SK-N-SH (cell line): Measurements from ENCODE around the gene AMDHD1. TPM values are rescaled to one million over a fixed set of nuclear protein-coding genes. Genes with fewer than 3 reads are reported as not detected.

ENCODE experiments used
- CTCF ChIA-PET: fragments of 300-600, 350-600 bp; formaldehyde crosslinking; extraction: SDS; loops from one replicate; lab custom pipeline; 2021; lab: Yijun Ruan, JAX
- POLR2A ChIA-PET: fragments of 350-600 bp; sonication (Branson Sonifier 250); formaldehyde crosslinking; extraction: SDS; loops from one replicate; lab custom pipeline; 2020; ENCODE audit warnings: antibody characterized with exemption, inconsistent platforms; lab: Yijun Ruan, JAX
- DNase-seq: peaks from one replicate; pipeline ENCODE4 v3.0.0; 2012
- H2AFZ ChIP-seq: fragments of 200-600 bp; sonication (generic); 2 replicates; pipeline ENCODE4 v1.8.1; 2016; ENCODE audit warnings: antibody characterized with exemption, mild to moderate bottlenecking, low read depth
- H3F3A ChIP-seq: fragments of 200-600 bp; sonication (generic); replicated peaks from 2 replicates; pipeline ENCODE3; 2016; ENCODE audit warnings: antibody characterized with exemption, mild to moderate bottlenecking; ENCODE audit not compliant: insufficient read depth
- H3K27ac ChIP-seq, 2 experiments: fragments of 200-500 bp in 1 of 2; fragments of 200-600 bp in 1 of 2; sonication (Bioruptor generic) in 1 of 2; sonication (generic), shearing (Covaris generic) in 1 of 2; 2 replicates each; pipeline versions ENCODE4 v1.5.1 to v1.6.1; 2014 to 2016; ENCODE audit warnings: low read depth in 2 of 2, inconsistent platforms in 1 of 2, low read length in 1 of 2, mild to moderate bottlenecking in 1 of 2, mixed read lengths in 1 of 2
- H3K27me3 ChIP-seq: fragments of 200-600 bp; sonication (generic), shearing (Covaris generic); 2 replicates; pipeline ENCODE4 v1.6.1; 2016; ENCODE audit warnings: mixed run types; ENCODE audit not compliant: insufficient read depth
- H3K36me3 ChIP-seq, 2 experiments: fragments of 200-500 bp in 1 of 2; fragments of 200-600 bp in 1 of 2; sonication (Bioruptor generic) in 1 of 2; sonication (generic) in 1 of 2; replicated peaks in 1 of 2; 2 replicates each; pipeline versions ENCODE3 to v1.5.1; 2014 to 2016; ENCODE audit warnings: low read length in 1 of 2, mild to moderate bottlenecking in 1 of 2; ENCODE audit not compliant: insufficient read depth in 2 of 2, control insufficient read depth in 1 of 2
- H3K4me1 ChIP-seq, 2 experiments: fragments of 200-500 bp in 1 of 2; fragments of 200-600 bp in 1 of 2; sonication (Bioruptor generic) in 1 of 2; sonication (generic), shearing (Covaris generic) in 1 of 2; 2 replicates each; pipeline versions ENCODE4 v1.5.1 to v1.6.1; 2014 to 2016; ENCODE audit warnings: low read depth in 1 of 2, low read length in 1 of 2, mixed run types in 1 of 2; ENCODE audit not compliant: insufficient read depth in 2 of 2, control insufficient read depth in 1 of 2
- H3K4me2 ChIP-seq: fragments of 200-600 bp; sonication (generic), shearing (Covaris generic); 2 replicates; pipeline ENCODE4 v1.6.1; 2017; ENCODE audit warnings: mixed run types
- H3K4me3 ChIP-seq, 2 experiments: fragments of 200-500 bp in 1 of 2; fragments of 200-600 bp in 1 of 2; sonication (Bioruptor generic) in 1 of 2; sonication (generic), shearing (Covaris generic) in 1 of 2; 2 replicates each; pipeline versions ENCODE4 v1.5.1 to v1.8.1; 2014 to 2016; ENCODE audit warnings: low read depth in 2 of 2, inconsistent platforms in 1 of 2, low read length in 1 of 2, mild to moderate bottlenecking in 1 of 2, mixed read lengths in 1 of 2, moderate library complexity in 1 of 2
- H3K79me2 ChIP-seq: fragments of 200-600 bp; sonication (generic); 2 replicates; pipeline ENCODE4 v1.8.1; 2017; ENCODE audit warnings: mild to moderate bottlenecking; ENCODE audit not compliant: insufficient read depth
- H3K9ac ChIP-seq: fragments of 200-600 bp; sonication (generic); 2 replicates; pipeline ENCODE4 v1.6.1; 2017; ENCODE audit warnings: mixed run types
- H3K9me2 ChIP-seq: fragments of 200-600 bp; sonication (generic); 2 replicates; pipeline ENCODE4 v1.6.1; 2017; ENCODE audit warnings: mixed run types
- H3K9me3 ChIP-seq: fragments of 200-600 bp; sonication (generic); 2 replicates; pipeline ENCODE4 v1.6.1; 2017; ENCODE audit warnings: mixed run types, mild to moderate bottlenecking, moderate library complexity
- H4K20me1 ChIP-seq: fragments of 200-600 bp; sonication (generic); 2 replicates; pipeline ENCODE4 v1.6.1; 2017; ENCODE audit warnings: mild to moderate bottlenecking, mixed run types; ENCODE audit not compliant: insufficient read depth
- EP300 ChIP-seq, 2 experiments: IDR thresholded peaks; 2 replicates each; pipeline versions ENCODE4 v1.4.0 to v1.6.1; 2012; ENCODE audit warnings: borderline replicate concordance in 1 of 2, low read depth in 1 of 2, low read length in 1 of 2
- EZH2phosphoT487 ChIP-seq: fragments of 200-600 bp; sonication (generic); IDR thresholded peaks from 2 replicates; pipeline ENCODE4 v1.6.1; 2017; ENCODE audit warnings: low read depth, mixed run types, mild to moderate bottlenecking, antibody characterized with exemption, moderate library complexity, borderline replicate concordance
- FOSL2 ChIP-seq: IDR thresholded peaks from 2 replicates; pipeline ENCODE4 v1.4.0; 2012; ENCODE audit warnings: low read depth, mild to moderate bottlenecking, moderate library complexity, borderline replicate concordance
- FOXJ3 ChIP-seq: sonication (generic); formaldehyde crosslinking; IDR thresholded peaks from 2 replicates; pipeline ENCODE4 v1.5.1; 2020; ENCODE audit warnings: mild to moderate bottlenecking, missing genetic modification reagents
- FOXM1 ChIP-seq: IDR thresholded peaks from 2 replicates; pipeline ENCODE4 v1.4.0; 2012; ENCODE audit warnings: low read depth, mild to moderate bottlenecking
- GATA2 ChIP-seq: sonication (generic); formaldehyde crosslinking; IDR thresholded peaks from 2 replicates; pipeline ENCODE4 v1.5.0; 2020; ENCODE audit warnings: mild to moderate bottlenecking, missing genetic modification reagents
- MAX ChIP-seq: IDR thresholded peaks from 2 replicates; pipeline ENCODE4 v1.4.0; 2012; ENCODE audit warnings: low read depth
- NFIC ChIP-seq: IDR thresholded peaks from 2 replicates; pipeline ENCODE4 v1.4.0; 2012; ENCODE audit warnings: borderline replicate concordance
- POLR2AphosphoS5 ChIP-seq: IDR thresholded peaks from 2 replicates; pipeline ENCODE4 v1.6.1; 2012; ENCODE audit warnings: low read depth, low read length
- RAD21 ChIP-seq: IDR thresholded peaks from 2 replicates; pipeline ENCODE4 v1.6.1; 2012; ENCODE audit warnings: mild to moderate bottlenecking, low read length
- RCOR1 ChIP-seq: fragments of 150-350 bp; IDR thresholded peaks from 2 replicates; pipeline ENCODE4 v1.6.1; 2017; ENCODE audit warnings: antibody characterized with exemption, low read length
- SIN3A ChIP-seq: IDR thresholded peaks from 2 replicates; pipeline ENCODE4 v1.6.1; 2012; ENCODE audit warnings: low read depth, mild to moderate bottlenecking, low read length, moderate library complexity, borderline replicate concordance
- SMC3 ChIP-seq: IDR thresholded peaks from 2 replicates; pipeline ENCODE4 v1.6.1; 2012; ENCODE audit warnings: low read depth, low read length, improper control_type of control experiment
- TEAD4 ChIP-seq: IDR thresholded peaks from 2 replicates; pipeline ENCODE4 v1.4.0; 2012; ENCODE audit warnings: mild to moderate bottlenecking, borderline replicate concordance; ENCODE audit not compliant: insufficient read depth
- WGBS: methylation state at CpG from one replicate; pipeline ENCODE4 v1.1.6; 2017; ENCODE audit warnings: low lambda C conversion rate; 5-methylcytosine and 5-hydroxymethylcytosine counted together
- polyA plus RNA-seq, 3 experiments: library from polyadenylated mRNA; depleted of rRNA; stranded (reverse); fragments of >200 nt; gene quantifications; 2 replicates each; pipeline ENCODE4 v1.2.3, GENCODE V29; 2012
- TF ChIP-seq, protein P1 (sequence below): fragments of 200-600 bp; sonication (generic); IDR thresholded peaks from 2 replicates; pipeline ENCODE4 v1.6.1; 2017; ENCODE audit warnings: antibody characterized with exemption, mild to moderate bottlenecking, moderate library complexity

AMDHD1 gene
- polyA plus RNA-seq, 1 of the 3 experiments (the other 2 are of a cell fraction), result 0.07 TPM

- CTCF ChIA-PET, result interaction anchor here (1.0 to 10.3 kb wide), 7 partner anchors 19 to 54 kb away, joined by 3 to 105 read pairs (median 4); partner anchors contain the start of genes AMDHD1 and CCDC38
- POLR2A ChIA-PET, result no interaction called here
- WGBS, result 52% methylated on average over 2 of the region's 2 CpGs
- H3K4me2 ChIP-seq, result no peak overlapping the region
- no peaks in the 10 kb centered on the region for H4K20me1 ChIP-seq
- no peak overlapping the region for H2AFZ ChIP-seq
- H3K9me2 ChIP-seq, result no peaks in the 10 kb centered on the region
- no peaks in the 10 kb centered on the region for H3K36me3 ChIP-seq
- TF ChIP-seq NFIC, result no peak
- TF ChIP-seq FOXM1, result no peak
- TF ChIP-seq, protein P1, sequence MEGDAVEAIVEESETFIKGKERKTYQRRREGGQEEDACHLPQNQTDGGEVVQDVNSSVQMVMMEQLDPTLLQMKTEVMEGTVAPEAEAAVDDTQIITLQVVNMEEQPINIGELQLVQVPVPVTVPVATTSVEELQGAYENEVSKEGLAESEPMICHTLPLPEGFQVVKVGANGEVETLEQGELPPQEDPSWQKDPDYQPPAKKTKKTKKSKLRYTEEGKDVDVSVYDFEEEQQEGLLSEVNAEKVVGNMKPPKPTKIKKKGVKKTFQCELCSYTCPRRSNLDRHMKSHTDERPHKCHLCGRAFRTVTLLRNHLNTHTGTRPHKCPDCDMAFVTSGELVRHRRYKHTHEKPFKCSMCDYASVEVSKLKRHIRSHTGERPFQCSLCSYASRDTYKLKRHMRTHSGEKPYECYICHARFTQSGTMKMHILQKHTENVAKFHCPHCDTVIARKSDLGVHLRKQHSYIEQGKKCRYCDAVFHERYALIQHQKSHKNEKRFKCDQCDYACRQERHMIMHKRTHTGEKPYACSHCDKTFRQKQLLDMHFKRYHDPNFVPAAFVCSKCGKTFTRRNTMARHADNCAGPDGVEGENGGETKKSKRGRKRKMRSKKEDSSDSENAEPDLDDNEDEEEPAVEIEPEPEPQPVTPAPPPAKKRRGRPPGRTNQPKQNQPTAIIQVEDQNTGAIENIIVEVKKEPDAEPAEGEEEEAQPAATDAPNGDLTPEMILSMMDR, result no peak
- TF ChIP-seq RAD21, result peak; percentile 43
- TF ChIP-seq POLR2AphosphoS5, result no peak
- 0 out of 2 replicates have a peak, but pooled peaks have one; percentile 6 for TF ChIP-seq SMC3
- TF ChIP-seq EZH2phosphoT487, result no peak
- TF ChIP-seq SIN3A, result no peak
- no peak for TF ChIP-seq EP300 (IDR thresholded peaks at IDR 0.05; ENCODE audit: borderline replicate concordance in 1 of 2, low read depth in 1 of 2, low read length in 1 of 2)
- H3K79me2 ChIP-seq, result no peaks in the 10 kb centered on the region
- H3K9ac ChIP-seq, result no peak overlapping the region
- no peaks in the 10 kb centered on the region for H3K27me3 ChIP-seq
- no peak overlapping the region for H3K27ac ChIP-seq
- no peak overlapping the region for H3K4me3 ChIP-seq
- H3K9me3 ChIP-seq, result no peaks in the 10 kb centered on the region
- H3F3A ChIP-seq, result no peaks in the 10 kb centered on the region
- DNase-seq, result no peak
- peaks cover 0 to 7% of the 10 kb centered on the region in 2 experiments; a peak in 2 of 4 replicates for H3K4me1 ChIP-seq
Measured at GRCh38 chr12:95963096-95963495, 20.0 kb downstream of the AMDHD1 start.

DNA sequence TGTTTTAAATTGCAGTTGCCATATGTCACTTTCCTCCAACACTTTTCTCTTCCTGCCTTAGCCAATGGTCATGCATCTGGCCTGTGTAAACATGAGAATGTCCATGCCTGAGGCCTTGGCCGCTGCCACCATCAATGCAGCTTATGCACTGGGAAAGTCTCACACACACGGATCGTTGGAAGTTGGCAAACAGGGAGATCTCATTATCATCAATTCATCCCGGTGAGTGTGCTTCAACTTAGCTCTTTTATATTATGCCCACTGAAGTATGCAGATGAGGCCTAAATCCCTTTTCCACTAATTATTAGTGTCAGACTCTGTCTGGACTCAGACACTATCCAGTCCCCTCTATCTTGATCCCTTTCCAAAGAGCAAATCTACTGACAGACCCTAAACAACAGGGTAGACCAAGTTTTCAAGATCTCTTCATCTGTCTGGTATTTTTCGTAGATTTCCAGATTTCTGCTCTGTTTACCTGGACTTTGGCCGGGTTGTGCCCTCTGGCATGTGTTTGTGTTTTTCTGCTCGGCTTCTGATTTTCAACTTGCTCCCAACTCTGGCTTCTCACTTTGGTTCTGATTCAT, 23.2 kb downstream of the AMDHD1 start:
- WGBS, result 42% methylated on average over 7 of the region's 7 CpGs
- H3K4me3 ChIP-seq, result no peak overlapping the region
- peaks cover 0 to 7% of the 10 kb centered on the region in 2 experiments; a peak in 2 of 4 replicates for H3K4me1 ChIP-seq
- no peak overlapping the region for H3K9ac ChIP-seq
- CTCF ChIA-PET, result interaction anchor here (1.3 to 10.3 kb wide), 3 partner anchors 22 to 50 kb away, joined by 4 to 105 read pairs (median 8); no protein-coding TSS in a partner anchor
- peak overlapping the region in 1 of 2 experiments; percentile 60; a peak in 2 of 4 replicates for H3K27ac ChIP-seq
- H3F3A ChIP-seq, result no peaks in the 10 kb centered on the region
- no peak overlapping the region for H2AFZ ChIP-seq
- no peaks in the 10 kb centered on the region for H3K9me2 ChIP-seq
- H3K79me2 ChIP-seq, result no peaks in the 10 kb centered on the region
- H4K20me1 ChIP-seq, result no peaks in the 10 kb centered on the region
- POLR2A ChIA-PET, result interaction anchor here (1.1 kb wide), 1 partner anchor 24 kb away, joined by 4 read pairs; the partner anchor contains the start of genes AMDHD1 and CCDC38
- H3K9me3 ChIP-seq, result no peaks in the 10 kb centered on the region
- TF ChIP-seq MAX (no peak), TEAD4 (no peak), FOSL2 (no peak), EP300 (IDR thresholded peaks at IDR 0.05; ENCODE audit: borderline replicate concordance in 1 of 2, low read depth in 1 of 2, low read length in 1 of 2) (no peak), GATA2 (CRISPR knock-in tag) (peak; percentile 30; the same call in 1 of the 2 replicates), FOXJ3 (no peak), SIN3A (no peak), RCOR1 (no peak), SMC3 (no peak)
- no peak overlapping the region for H3K4me2 ChIP-seq
- DNase-seq, result peak; percentile 51
- no peaks in the 10 kb centered on the region for H3K36me3 ChIP-seq
- no peaks in the 10 kb centered on the region for H3K27me3 ChIP-seq
